HepG2 (cell line): ENCODE data around the gene MLX. TPM values are rescaled to one million over a fixed set of nuclear protein-coding genes. Genes with fewer than 3 reads are reported as not detected.

ENCODE experiments used
- CENPT ChIP-seq: sonication (generic); formaldehyde crosslinking; IDR thresholded peaks from 2 replicates; pipeline ENCODE4 v1.8.0; 2022; ENCODE audit warnings: low read depth, mild to moderate bottlenecking, moderate library complexity, missing genetic modification reagents
- ELK4 ChIP-seq: sonication (generic); formaldehyde crosslinking; IDR thresholded peaks from 2 replicates; pipeline ENCODE4 v1.9.0; 2021; ENCODE audit warnings: missing genetic modification reagents, borderline replicate concordance
- FIP1L1 ChIP-seq: fragments of 200-400 bp; formaldehyde crosslinking; IDR thresholded peaks from 2 replicates; pipeline ENCODE4 v1.6.1; 2018; ENCODE audit warnings: low read depth, mild to moderate bottlenecking, low read length, moderate library complexity, borderline replicate concordance; ENCODE audit not compliant: insufficient read depth
- FOXA3 ChIP-seq: IDR thresholded peaks from 2 replicates; pipeline ENCODE4 v1.6.1; 2016; ENCODE audit warnings: missing genetic modification reagents, missing compliant biosample characterization
- HIVEP1 ChIP-seq: sonication (generic); formaldehyde crosslinking; IDR thresholded peaks from 2 replicates; pipeline ENCODE4 v1.4.0; 2020; ENCODE audit warnings: mild to moderate bottlenecking, missing genetic modification reagents
- HNF4A ChIP-seq: sonication (generic); formaldehyde crosslinking; IDR thresholded peaks from 2 replicates; pipeline ENCODE4 v1.4.0; 2020; ENCODE audit warnings: missing genetic modification reagents
- RFX1 ChIP-seq: fragments of 450-650 bp; IDR thresholded peaks from 2 replicates; pipeline ENCODE4 v1.6.1; 2017
- RFX5 ChIP-seq: IDR thresholded peaks from 2 replicates; pipeline ENCODE4 v1.6.1; 2011; ENCODE audit warnings: low read depth, low read length, improper control_type of control experiment
- RFXANK ChIP-seq: IDR thresholded peaks from 2 replicates; pipeline ENCODE4 v1.6.1; 2016
- ZNF331 ChIP-seq: sonication (generic); formaldehyde crosslinking; IDR thresholded peaks from 2 replicates; pipeline ENCODE4 v1.4.0; 2020; ENCODE audit warnings: missing genetic modification reagents
- ZNF354B ChIP-seq: sonication (generic); formaldehyde crosslinking; IDR thresholded peaks from 2 replicates; pipeline ENCODE4 v1.8.0; 2022; ENCODE audit warnings: mild to moderate bottlenecking, missing genetic modification reagents
- ZNF530 ChIP-seq: sonication (generic); formaldehyde crosslinking; IDR thresholded peaks from 2 replicates; pipeline ENCODE4 v1.5.0; 2020; ENCODE audit warnings: low read depth, mild to moderate bottlenecking, missing genetic modification reagents
- ZNF577 ChIP-seq: sonication (generic); formaldehyde crosslinking; IDR thresholded peaks from 2 replicates; pipeline ENCODE4 v1.4.0; 2020; ENCODE audit warnings: mild to moderate bottlenecking, low read depth, missing genetic modification reagents, borderline replicate concordance
- polyA plus RNA-seq, 8 experiments: library from polyadenylated mRNA; depleted of rRNA in 3 of 8; stranded (reverse) in 7 of 8; unstranded in 1 of 8; fragments of >200 nt; fragmentation: Illumina TruSeq in 4 of 8; extraction: Trizol in 4 of 8; gene quantifications; 2 replicates each; pipeline versions ENCODE4 v1.2.1 to v1.2.3, GENCODE V29; 2011 to 2016; ENCODE audit warnings: low read depth in 4 of 8, missing spikeins in 1 of 8, mixed read lengths in 1 of 8; ENCODE audit not compliant: insufficient read depth in 1 of 8
- total RNA-seq, 5 experiments: library from RNA; depleted of rRNA; stranded (reverse); fragments of >200 nt; fragmentation: Illumina TruSeq; extraction: Trizol; gene quantifications; 2 replicates each; pipeline ENCODE4 v1.2.3, GENCODE V29; 2016; ENCODE audit warnings: low read depth in 1 of 5
- TF ChIP-seq, protein P1 (sequence below): sonication (generic); formaldehyde crosslinking; IDR thresholded peaks from 2 replicates; pipeline ENCODE4 v1.4.0; 2020; ENCODE audit warnings: missing genetic modification reagents
- TF ChIP-seq, protein P2 (sequence below): sonication (generic); formaldehyde crosslinking; IDR thresholded peaks from 2 replicates; pipeline ENCODE4 v1.4.0; 2020; ENCODE audit warnings: missing genetic modification reagents
- TF ChIP-seq, protein P3 (sequence below): sonication (generic); formaldehyde crosslinking; IDR thresholded peaks from 2 replicates; pipeline ENCODE4 v1.5.0; 2020; ENCODE audit warnings: mild to moderate bottlenecking, missing genetic modification reagents

MLX gene
- total and polyA plus RNA-seq, 2 of the 13 experiments (the other 11 are each of a cell fraction or from before 2014, with no cell fraction given): 38.9 to 74.4 TPM

DNA sequence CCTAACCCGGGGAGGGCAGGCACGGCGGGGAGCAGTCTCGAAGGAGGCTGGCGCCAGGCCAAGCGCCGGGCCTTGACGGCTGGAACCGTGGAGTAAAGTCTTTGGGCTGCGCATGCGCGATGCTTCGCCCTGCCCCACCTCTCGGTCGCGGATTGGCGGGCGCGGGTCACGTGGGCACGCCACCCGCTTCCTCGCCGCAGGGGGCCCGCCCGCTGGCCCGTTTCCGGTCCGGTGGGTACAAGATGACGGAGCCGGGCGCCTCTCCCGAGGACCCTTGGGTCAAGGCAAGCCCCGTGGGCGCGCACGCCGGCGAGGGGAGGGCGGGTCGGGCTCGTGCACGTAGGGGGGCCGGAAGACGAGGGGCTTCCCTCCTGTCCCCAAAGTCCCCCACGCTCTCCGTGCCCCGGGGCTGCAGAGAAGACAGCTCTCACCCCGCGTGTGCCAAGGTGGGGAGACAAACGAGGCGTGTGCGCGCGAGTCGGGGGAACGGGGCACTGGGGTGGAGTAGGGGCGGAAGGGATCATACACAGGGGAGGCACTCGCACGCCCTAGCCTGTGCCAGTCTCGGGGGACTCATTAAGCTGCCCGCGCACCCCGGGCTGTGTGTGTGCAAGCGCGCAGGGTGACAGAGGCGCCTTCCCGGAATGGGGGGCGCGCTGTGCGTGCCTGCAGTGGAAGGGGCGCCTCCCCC, at the start of gene MLX (continued):
- TF ChIP-seq FIP1L1: no peak
- 0 out of 2 replicates have a peak, but pooled peaks have one; percentile 41 for TF ChIP-seq ELK4 (CRISPR knock-in tag)
- TF ChIP-seq HIVEP1: peak; percentile 84
- TF ChIP-seq ZNF530 (CRISPR knock-in tag): no peak
- TF ChIP-seq ZNF331 (CRISPR knock-in tag): 0 out of 2 replicates have a peak, but pooled peaks have one; percentile 35
- no peak for TF ChIP-seq ZNF577
- TF ChIP-seq FOXA3 (CRISPR knock-in tag): no peak
- TF ChIP-seq HNF4A: peak; percentile 74
- TF ChIP-seq, protein P1, sequence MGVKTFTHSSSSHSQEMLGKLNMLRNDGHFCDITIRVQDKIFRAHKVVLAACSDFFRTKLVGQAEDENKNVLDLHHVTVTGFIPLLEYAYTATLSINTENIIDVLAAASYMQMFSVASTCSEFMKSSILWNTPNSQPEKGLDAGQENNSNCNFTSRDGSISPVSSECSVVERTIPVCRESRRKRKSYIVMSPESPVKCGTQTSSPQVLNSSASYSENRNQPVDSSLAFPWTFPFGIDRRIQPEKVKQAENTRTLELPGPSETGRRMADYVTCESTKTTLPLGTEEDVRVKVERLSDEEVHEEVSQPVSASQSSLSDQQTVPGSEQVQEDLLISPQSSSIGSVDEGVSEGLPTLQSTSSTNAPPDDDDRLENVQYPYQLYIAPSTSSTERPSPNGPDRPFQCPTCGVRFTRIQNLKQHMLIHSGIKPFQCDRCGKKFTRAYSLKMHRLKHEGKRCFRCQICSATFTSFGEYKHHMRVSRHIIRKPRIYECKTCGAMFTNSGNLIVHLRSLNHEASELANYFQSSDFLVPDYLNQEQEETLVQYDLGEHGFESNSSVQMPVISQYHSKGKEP (CRISPR knock-in tag): 0 out of 2 replicates have a peak, but pooled peaks have one; percentile 19
- peak; percentile 51; the same call in 1 of the 2 replicates for TF ChIP-seq CENPT (CRISPR knock-in tag)
- TF ChIP-seq ZNF354B: peak; percentile 92; the same call in 1 of the 2 replicates
- no peak; the same call in 1 of the 2 replicates for TF ChIP-seq RFXANK (CRISPR knock-in tag)
- no peak for TF ChIP-seq RFX5
- TF ChIP-seq, protein P2, sequence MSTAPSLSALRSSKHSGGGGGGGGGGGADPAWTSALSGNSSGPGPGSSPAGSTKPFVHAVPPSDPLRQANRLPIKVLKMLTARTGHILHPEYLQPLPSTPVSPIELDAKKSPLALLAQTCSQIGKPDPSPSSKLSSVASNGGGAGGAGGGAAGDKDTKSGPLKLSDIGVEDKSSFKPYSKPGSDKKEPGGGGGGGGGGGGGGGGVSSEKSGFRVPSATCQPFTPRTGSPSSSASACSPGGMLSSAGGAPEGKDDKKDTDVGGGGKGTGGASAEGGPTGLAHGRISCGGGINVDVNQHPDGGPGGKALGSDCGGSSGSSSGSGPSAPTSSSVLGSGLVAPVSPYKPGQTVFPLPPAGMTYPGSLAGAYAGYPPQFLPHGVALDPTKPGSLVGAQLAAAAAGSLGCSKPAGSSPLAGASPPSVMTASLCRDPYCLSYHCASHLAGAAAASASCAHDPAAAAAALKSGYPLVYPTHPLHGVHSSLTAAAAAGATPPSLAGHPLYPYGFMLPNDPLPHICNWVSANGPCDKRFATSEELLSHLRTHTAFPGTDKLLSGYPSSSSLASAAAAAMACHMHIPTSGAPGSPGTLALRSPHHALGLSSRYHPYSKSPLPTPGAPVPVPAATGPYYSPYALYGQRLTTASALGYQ (CRISPR knock-in tag): peak; percentile 45; the same call in 1 of the 2 replicates
- TF ChIP-seq, protein P3, sequence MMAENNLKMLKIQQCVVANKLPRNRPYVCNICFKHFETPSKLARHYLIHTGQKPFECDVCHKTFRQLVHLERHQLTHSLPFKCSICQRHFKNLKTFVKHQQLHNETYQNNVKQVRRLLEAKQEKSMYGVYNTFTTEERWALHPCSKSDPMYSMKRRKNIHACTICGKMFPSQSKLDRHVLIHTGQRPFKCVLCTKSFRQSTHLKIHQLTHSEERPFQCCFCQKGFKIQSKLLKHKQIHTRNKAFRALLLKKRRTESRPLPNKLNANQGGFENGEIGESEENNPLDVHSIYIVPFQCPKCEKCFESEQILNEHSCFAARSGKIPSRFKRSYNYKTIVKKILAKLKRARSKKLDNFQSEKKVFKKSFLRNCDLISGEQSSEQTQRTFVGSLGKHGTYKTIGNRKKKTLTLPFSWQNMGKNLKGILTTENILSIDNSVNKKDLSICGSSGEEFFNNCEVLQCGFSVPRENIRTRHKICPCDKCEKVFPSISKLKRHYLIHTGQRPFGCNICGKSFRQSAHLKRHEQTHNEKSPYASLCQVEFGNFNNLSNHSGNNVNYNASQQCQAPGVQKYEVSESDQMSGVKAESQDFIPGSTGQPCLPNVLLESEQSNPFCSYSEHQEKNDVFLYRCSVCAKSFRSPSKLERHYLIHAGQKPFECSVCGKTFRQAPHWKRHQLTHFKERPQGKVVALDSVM (CRISPR knock-in tag): peak; percentile 64; the same call in 1 of the 2 replicates
- no peak for TF ChIP-seq RFX1
